SK-N-SH (cell line): ENCODE measurements around the gene EDC4. TPM values are rescaled to one million over a fixed set of nuclear protein-coding genes. Genes with fewer than 3 reads are reported as not detected.

ENCODE experiments used
- CTCF ChIA-PET: fragments of 300-600, 350-600 bp; formaldehyde crosslinking; extraction: SDS; loops from one replicate; lab custom pipeline; 2021; lab: Yijun Ruan, JAX
- POLR2A ChIA-PET: fragments of 350-600 bp; sonication (Branson Sonifier 250); formaldehyde crosslinking; extraction: SDS; loops from one replicate; lab custom pipeline; 2020; ENCODE audit warnings: antibody characterized with exemption, inconsistent platforms; lab: Yijun Ruan, JAX
- DNase-seq: peaks from one replicate; pipeline ENCODE4 v3.0.0; 2012
- H2AFZ ChIP-seq: fragments of 200-600 bp; sonication (generic); 2 replicates; pipeline ENCODE4 v1.8.1; 2016; ENCODE audit warnings: antibody characterized with exemption, mild to moderate bottlenecking, low read depth
- H3F3A ChIP-seq: fragments of 200-600 bp; sonication (generic); replicated peaks from 2 replicates; pipeline ENCODE3; 2016; ENCODE audit warnings: antibody characterized with exemption, mild to moderate bottlenecking; ENCODE audit not compliant: insufficient read depth
- H3K27ac ChIP-seq, 2 experiments: fragments of 200-500 bp in 1 of 2; fragments of 200-600 bp in 1 of 2; sonication (Bioruptor generic) in 1 of 2; sonication (generic), shearing (Covaris generic) in 1 of 2; 2 replicates each; pipeline versions ENCODE4 v1.5.1 to v1.6.1; 2014 to 2016; ENCODE audit warnings: low read depth in 2 of 2, inconsistent platforms in 1 of 2, low read length in 1 of 2, mild to moderate bottlenecking in 1 of 2, mixed read lengths in 1 of 2
- H3K27me3 ChIP-seq: fragments of 200-600 bp; sonication (generic), shearing (Covaris generic); 2 replicates; pipeline ENCODE4 v1.6.1; 2016; ENCODE audit warnings: mixed run types; ENCODE audit not compliant: insufficient read depth
- H3K36me3 ChIP-seq, 2 experiments: fragments of 200-500 bp in 1 of 2; fragments of 200-600 bp in 1 of 2; sonication (Bioruptor generic) in 1 of 2; sonication (generic) in 1 of 2; replicated peaks in 1 of 2; 2 replicates each; pipeline versions ENCODE3 to v1.5.1; 2014 to 2016; ENCODE audit warnings: low read length in 1 of 2, mild to moderate bottlenecking in 1 of 2; ENCODE audit not compliant: insufficient read depth in 2 of 2, control insufficient read depth in 1 of 2
- H3K4me1 ChIP-seq, 2 experiments: fragments of 200-500 bp in 1 of 2; fragments of 200-600 bp in 1 of 2; sonication (Bioruptor generic) in 1 of 2; sonication (generic), shearing (Covaris generic) in 1 of 2; 2 replicates each; pipeline versions ENCODE4 v1.5.1 to v1.6.1; 2014 to 2016; ENCODE audit warnings: low read depth in 1 of 2, low read length in 1 of 2, mixed run types in 1 of 2; ENCODE audit not compliant: insufficient read depth in 2 of 2, control insufficient read depth in 1 of 2
- H3K4me2 ChIP-seq: fragments of 200-600 bp; sonication (generic), shearing (Covaris generic); 2 replicates; pipeline ENCODE4 v1.6.1; 2017; ENCODE audit warnings: mixed run types
- H3K4me3 ChIP-seq, 2 experiments: fragments of 200-500 bp in 1 of 2; fragments of 200-600 bp in 1 of 2; sonication (Bioruptor generic) in 1 of 2; sonication (generic), shearing (Covaris generic) in 1 of 2; 2 replicates each; pipeline versions ENCODE4 v1.5.1 to v1.8.1; 2014 to 2016; ENCODE audit warnings: low read depth in 2 of 2, inconsistent platforms in 1 of 2, low read length in 1 of 2, mild to moderate bottlenecking in 1 of 2, mixed read lengths in 1 of 2, moderate library complexity in 1 of 2
- H3K79me2 ChIP-seq: fragments of 200-600 bp; sonication (generic); 2 replicates; pipeline ENCODE4 v1.8.1; 2017; ENCODE audit warnings: mild to moderate bottlenecking; ENCODE audit not compliant: insufficient read depth
- H3K9ac ChIP-seq: fragments of 200-600 bp; sonication (generic); 2 replicates; pipeline ENCODE4 v1.6.1; 2017; ENCODE audit warnings: mixed run types
- H3K9me2 ChIP-seq: fragments of 200-600 bp; sonication (generic); 2 replicates; pipeline ENCODE4 v1.6.1; 2017; ENCODE audit warnings: mixed run types
- H3K9me3 ChIP-seq: fragments of 200-600 bp; sonication (generic); 2 replicates; pipeline ENCODE4 v1.6.1; 2017; ENCODE audit warnings: mixed run types, mild to moderate bottlenecking, moderate library complexity
- H4K20me1 ChIP-seq: fragments of 200-600 bp; sonication (generic); 2 replicates; pipeline ENCODE4 v1.6.1; 2017; ENCODE audit warnings: mild to moderate bottlenecking, mixed run types; ENCODE audit not compliant: insufficient read depth
- CHD2 ChIP-seq: fragments of 150-350 bp; IDR thresholded peaks from 2 replicates; pipeline ENCODE4 v1.6.1; 2018; ENCODE audit warnings: low read length; ENCODE audit not compliant: partially characterized antibody
- EP300 ChIP-seq, 2 experiments: IDR thresholded peaks; 2 replicates each; pipeline versions ENCODE4 v1.4.0 to v1.6.1; 2012; ENCODE audit warnings: borderline replicate concordance in 1 of 2, low read depth in 1 of 2, low read length in 1 of 2
- EZH2phosphoT487 ChIP-seq: fragments of 200-600 bp; sonication (generic); IDR thresholded peaks from 2 replicates; pipeline ENCODE4 v1.6.1; 2017; ENCODE audit warnings: low read depth, mixed run types, mild to moderate bottlenecking, antibody characterized with exemption, moderate library complexity, borderline replicate concordance
- FOXJ3 ChIP-seq: sonication (generic); formaldehyde crosslinking; IDR thresholded peaks from 2 replicates; pipeline ENCODE4 v1.5.1; 2020; ENCODE audit warnings: mild to moderate bottlenecking, missing genetic modification reagents
- GABPA ChIP-seq: IDR thresholded peaks from 2 replicates; pipeline ENCODE4 v1.4.0; 2012; ENCODE audit warnings: low read depth, mild to moderate bottlenecking
- GATA2 ChIP-seq: sonication (generic); formaldehyde crosslinking; IDR thresholded peaks from 2 replicates; pipeline ENCODE4 v1.5.0; 2020; ENCODE audit warnings: mild to moderate bottlenecking, missing genetic modification reagents
- MEF2A ChIP-seq: IDR thresholded peaks from 2 replicates; pipeline ENCODE4 v1.4.0; 2012; ENCODE audit warnings: low read depth, borderline replicate concordance
- RAD21 ChIP-seq: IDR thresholded peaks from 2 replicates; pipeline ENCODE4 v1.6.1; 2012; ENCODE audit warnings: mild to moderate bottlenecking, low read length
- RCOR1 ChIP-seq: fragments of 150-350 bp; IDR thresholded peaks from 2 replicates; pipeline ENCODE4 v1.6.1; 2017; ENCODE audit warnings: antibody characterized with exemption, low read length
- REST ChIP-seq: IDR thresholded peaks from 2 replicates; pipeline ENCODE4 v1.6.1; 2012; ENCODE audit warnings: mild to moderate bottlenecking, low read depth, low read length, moderate library complexity
- RFX5 ChIP-seq: IDR thresholded peaks from 2 replicates; pipeline ENCODE4 v1.6.1; 2012; ENCODE audit warnings: mild to moderate bottlenecking, improper control_type of control experiment, low read length
- RXRA ChIP-seq: IDR thresholded peaks from 2 replicates; pipeline ENCODE4 v1.4.0; 2012; ENCODE audit warnings: low read depth, mild to moderate bottlenecking, borderline replicate concordance
- SIN3A ChIP-seq: IDR thresholded peaks from 2 replicates; pipeline ENCODE4 v1.6.1; 2012; ENCODE audit warnings: low read depth, mild to moderate bottlenecking, low read length, moderate library complexity, borderline replicate concordance
- TAF1 ChIP-seq: IDR thresholded peaks from 2 replicates; pipeline ENCODE4 v1.6.1; 2012; ENCODE audit warnings: low read depth, mild to moderate bottlenecking, low read length, moderate library complexity, borderline replicate concordance
- TCF12 ChIP-seq: IDR thresholded peaks from 2 replicates; pipeline ENCODE4 v1.4.0; 2012
- TEAD4 ChIP-seq: IDR thresholded peaks from 2 replicates; pipeline ENCODE4 v1.4.0; 2012; ENCODE audit warnings: mild to moderate bottlenecking, borderline replicate concordance; ENCODE audit not compliant: insufficient read depth
- WGBS: methylation state at CpG from one replicate; pipeline ENCODE4 v1.1.6; 2017; ENCODE audit warnings: low lambda C conversion rate; 5-methylcytosine and 5-hydroxymethylcytosine counted together
- polyA plus RNA-seq, 3 experiments: library from polyadenylated mRNA; depleted of rRNA; stranded (reverse); fragments of >200 nt; gene quantifications; 2 replicates each; pipeline ENCODE4 v1.2.3, GENCODE V29; 2012

EDC4 gene
- polyA plus RNA-seq, 1 of the 3 experiments (the other 2 are of a cell fraction): 38.0 TPM

GRCh38 chr16:67877064-67877463 lies 4.2 kb downstream of the EDC4 start:
- POLR2A ChIA-PET: no interaction called here
- peaks cover 17 to 62% of the 10 kb centered on the region in 2 experiments for H3K36me3 ChIP-seq
- H3K4me3 ChIP-seq: no peak overlapping the region
- no peak overlapping the region for H3K9ac ChIP-seq
- TF ChIP-seq TAF1 (no peak), TEAD4 (no peak), MEF2A (no peak), RXRA (no peak)
- H3K9me3 ChIP-seq: no peaks in the 10 kb centered on the region
- no peaks in the 10 kb centered on the region for H3K9me2 ChIP-seq
- no peaks in the 10 kb centered on the region for H3K27me3 ChIP-seq
- H3K27ac ChIP-seq: no peak overlapping the region
- peaks cover 6% of the 10 kb centered on the region for H3F3A ChIP-seq
- H3K4me1 ChIP-seq: peaks cover 11 to 13% of the 10 kb centered on the region in 2 experiments; a peak in 1 of 4 replicates
- DNase-seq: no peak
- H4K20me1 ChIP-seq: peaks cover 27% of the 10 kb centered on the region
- no peak overlapping the region for H2AFZ ChIP-seq
- CTCF ChIA-PET: interaction anchor here (22.4 kb wide), 1 partner anchor 54 kb away, joined by 564 read pairs; the partner anchor contains the start of genes CTRL, LCAT and PSMB10
- 98% methylated on average over 11 of the region's 11 CpGs for WGBS
- peaks cover 46% of the 10 kb centered on the region for H3K79me2 ChIP-seq
- H3K4me2 ChIP-seq: no peak overlapping the region

GRCh38 chr16:67878232-67878631 lies 5.4 kb downstream of the EDC4 start:
- Histone ChIP-seq H3K4me2 (no peak overlapping the region), H3K79me2 (peaks cover 37% of the 10 kb centered on the region), H3K4me1 (peaks cover 9 to 11% of the 10 kb centered on the region in 2 experiments; a peak in 1 of 4 replicates), H3K36me3 (peaks cover 19 to 72% of the 10 kb centered on the region in 2 experiments), H3K9me3 (no peaks in the 10 kb centered on the region), H3K27me3 (no peaks in the 10 kb centered on the region), H4K20me1 (peaks cover 27% of the 10 kb centered on the region), H3F3A (peaks cover 1% of the 10 kb centered on the region), H3K9me2 (no peaks in the 10 kb centered on the region), H2AFZ (no peak overlapping the region), H3K27ac (no peak overlapping the region)
- DNase-seq: no peak
- POLR2A ChIA-PET: no interaction called here
- 78% methylated on average over 6 of the region's 6 CpGs for WGBS
- no peak for TF ChIP-seq SIN3A
- no peak for TF ChIP-seq EP300 (IDR thresholded peaks at IDR 0.05; ENCODE audit: borderline replicate concordance in 1 of 2, low read depth in 1 of 2, low read length in 1 of 2)
- no peak for TF ChIP-seq REST
- TF ChIP-seq TCF12: no peak
- no peak for TF ChIP-seq FOXJ3 (CRISPR knock-in tag)
- TF ChIP-seq CHD2: no peak
- TF ChIP-seq EZH2phosphoT487: no peak
- no peak for TF ChIP-seq RFX5
- TF ChIP-seq GATA2: no peak
- TF ChIP-seq GABPA: no peak
- TF ChIP-seq TAF1: no peak
- TF ChIP-seq RAD21: no peak
- TF ChIP-seq RCOR1: no peak
- TF ChIP-seq, all 33 proteins: peak for 0
- CTCF ChIA-PET: interaction anchor here (3.3 to 22.4 kb wide), 2 partner anchors 53 to 62 kb away, joined by 12 to 564 read pairs; partner anchors contain the start of genes CTRL, LCAT and PSMB10
- Histone ChIP-seq H3K9ac (no peak overlapping the region), H3K4me3 (no peak overlapping the region)
